ENCODE measurements around the gene EEF2K.
A peak's percentile ranks its signal among the peaks of the same experiment; 100 is the strongest.
"Not testable (repeated sequence)": the region's sequence is repeated elsewhere in the genome, so short reads cannot be mapped to it uniquely, and the experiment has no call there.

Gene EEF2K

DNA sequence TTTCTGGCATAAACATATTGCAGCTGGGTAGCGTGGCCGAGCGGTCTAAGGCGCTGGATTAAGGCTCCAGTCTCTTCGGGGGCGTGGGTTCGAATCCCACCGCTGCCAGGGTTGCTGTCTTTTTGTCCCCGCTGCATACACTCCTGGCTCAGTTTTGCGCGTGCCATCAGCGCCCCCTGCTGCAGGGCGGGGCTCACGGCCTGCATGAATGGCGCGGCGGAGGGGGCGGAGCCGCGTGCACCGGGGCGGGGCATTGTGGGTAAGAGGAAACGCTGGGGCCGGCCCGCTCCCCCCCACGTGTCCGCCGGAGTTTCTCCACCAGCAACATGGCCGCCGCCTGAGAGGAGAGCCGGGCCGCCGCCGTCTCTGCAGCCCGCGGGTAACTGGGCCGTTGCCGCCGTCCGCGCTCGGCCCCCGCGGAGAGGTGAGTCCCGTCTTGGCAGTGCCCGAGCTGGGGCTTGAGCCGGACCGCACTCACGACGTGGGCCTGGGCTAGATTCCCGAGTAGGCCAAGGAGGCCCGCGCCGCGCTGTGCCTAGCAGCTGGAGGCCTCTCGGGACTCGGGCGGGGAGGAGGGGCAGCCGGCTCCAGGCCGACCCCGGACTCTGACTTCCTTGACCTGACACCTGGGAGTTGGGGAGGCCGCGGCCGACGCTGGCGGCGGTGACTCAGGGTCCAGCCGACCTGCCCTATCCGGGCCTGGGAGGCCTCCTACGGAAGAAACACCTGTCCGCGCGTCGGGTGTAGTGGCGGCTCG, 91.2 kb downstream of the EEF2K start, which contains the start of gene POLR3E:
Gene POLR3E, plus strand, starts transcription at position 296 of the 757 bp plus-strand sequence. CDS start 5,560 bp downstream, outside the sequence.
- peak; percentile 100 for DNase-seq

DNA sequence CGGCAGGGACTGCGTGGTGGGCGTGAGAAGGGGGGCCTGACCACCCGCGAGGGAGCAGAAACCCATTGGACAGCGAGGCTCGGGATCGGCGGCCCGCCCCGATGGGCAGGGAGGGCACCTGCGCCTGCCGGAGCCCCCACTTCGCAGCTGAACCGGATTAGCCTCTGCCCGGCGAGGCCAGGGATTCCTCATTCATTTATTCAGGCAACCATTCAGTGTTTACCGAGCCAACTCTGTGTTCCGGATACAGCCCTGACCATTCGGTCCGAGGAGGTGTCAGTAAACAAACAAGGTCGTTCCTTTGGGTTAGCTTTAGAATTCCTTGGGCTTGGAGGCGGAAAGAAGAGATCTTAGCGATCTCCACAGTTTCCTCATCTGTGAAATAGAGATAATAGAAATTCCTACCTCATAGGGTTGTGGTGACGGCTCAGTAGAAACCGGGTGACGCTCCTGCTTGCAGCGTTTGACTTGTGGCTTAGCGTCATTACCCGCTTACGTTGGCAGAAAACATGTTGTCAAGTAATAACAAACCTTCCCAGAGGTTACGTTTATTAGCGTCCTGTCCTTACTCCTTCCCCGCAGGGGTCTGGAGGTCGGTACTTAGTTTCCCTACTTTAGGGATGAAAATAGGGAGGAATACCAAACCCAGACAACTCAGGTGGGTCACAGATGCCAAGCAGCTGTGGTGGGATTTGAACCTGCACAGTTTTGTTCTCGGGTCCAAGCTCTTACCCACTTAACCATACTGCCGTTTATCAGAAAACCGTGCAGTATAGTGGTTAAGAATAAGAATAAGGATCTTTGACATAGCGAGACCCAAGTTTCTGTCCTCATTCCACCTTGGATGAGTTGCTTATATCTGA, 92.0 kb downstream of the EEF2K start:
- peak; percentile 87 for DNase-seq

DNA sequence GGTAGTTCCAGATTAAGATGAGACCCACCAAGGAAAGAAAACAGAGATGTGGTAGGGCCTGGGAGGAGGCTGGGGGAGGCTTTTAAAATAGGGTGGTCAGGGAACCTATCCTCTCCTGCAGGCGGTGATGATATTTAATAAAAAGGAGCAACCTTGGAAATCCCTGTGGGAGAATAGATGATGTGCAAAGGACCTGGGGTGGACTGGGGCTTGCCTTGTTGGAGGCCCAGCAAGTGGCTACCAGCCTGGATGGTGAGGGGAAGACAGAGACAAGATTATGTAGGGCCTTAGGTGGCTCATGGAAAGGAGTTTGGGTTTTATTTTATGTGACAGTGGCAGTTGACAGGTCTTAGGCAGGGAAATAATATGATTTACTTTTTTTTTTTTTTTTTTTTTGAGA, 93.0 kb downstream of the EEF2K start:
- DNase-seq, result no peak

DNA sequence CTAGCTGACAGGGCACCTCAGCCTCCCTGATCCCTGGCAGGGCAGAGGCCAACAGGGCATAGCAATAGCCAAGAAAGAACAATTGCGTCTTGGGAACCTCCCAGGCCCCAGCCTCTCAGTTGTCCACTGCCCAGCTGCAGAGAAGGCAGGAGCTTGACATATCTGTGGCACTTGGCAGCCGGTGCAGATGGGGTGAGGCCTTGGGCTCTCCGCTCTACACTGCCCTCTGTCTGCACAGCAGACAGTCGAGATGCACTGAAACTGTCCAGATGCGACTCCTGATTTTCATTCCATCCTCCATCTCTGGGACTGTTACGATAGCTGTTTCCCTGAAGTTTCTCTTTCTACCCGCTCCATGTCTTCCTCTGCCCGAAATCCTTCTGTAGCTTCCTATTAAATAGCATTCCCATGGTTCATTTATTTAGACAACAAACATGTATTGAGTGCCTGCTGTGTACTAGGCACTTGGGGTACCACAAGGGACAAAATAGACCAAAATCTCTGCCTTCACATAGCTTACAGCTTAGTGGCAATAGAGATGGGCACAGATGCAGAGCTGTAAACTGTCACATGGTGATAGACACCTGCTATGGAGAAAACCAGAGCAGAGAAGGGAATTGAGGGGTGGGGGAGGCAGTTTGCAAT, 94.5 kb downstream of the EEF2K start:
- no peak for DNase-seq

DNA sequence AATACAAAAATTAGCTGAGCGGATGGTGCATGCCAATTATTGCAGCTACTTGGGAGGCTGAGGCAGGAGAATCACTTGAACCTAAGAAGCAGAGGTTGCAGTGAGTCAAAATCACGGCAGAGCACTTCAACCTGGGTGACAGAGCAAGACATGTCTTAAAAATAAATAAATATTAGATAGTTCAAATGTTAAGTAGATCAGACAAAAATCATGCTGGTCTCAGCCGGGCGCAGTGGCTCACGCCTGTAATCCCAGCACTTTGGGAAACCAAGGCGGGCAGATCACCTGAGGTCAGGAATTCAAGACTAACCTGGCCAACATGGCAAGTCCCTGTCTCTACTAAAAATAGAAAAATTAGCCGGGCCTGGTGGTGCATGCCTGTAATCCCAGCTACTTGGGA, 95.3 kb downstream of the EEF2K start:
- not testable (repeated sequence) for DNase-seq

DNA sequence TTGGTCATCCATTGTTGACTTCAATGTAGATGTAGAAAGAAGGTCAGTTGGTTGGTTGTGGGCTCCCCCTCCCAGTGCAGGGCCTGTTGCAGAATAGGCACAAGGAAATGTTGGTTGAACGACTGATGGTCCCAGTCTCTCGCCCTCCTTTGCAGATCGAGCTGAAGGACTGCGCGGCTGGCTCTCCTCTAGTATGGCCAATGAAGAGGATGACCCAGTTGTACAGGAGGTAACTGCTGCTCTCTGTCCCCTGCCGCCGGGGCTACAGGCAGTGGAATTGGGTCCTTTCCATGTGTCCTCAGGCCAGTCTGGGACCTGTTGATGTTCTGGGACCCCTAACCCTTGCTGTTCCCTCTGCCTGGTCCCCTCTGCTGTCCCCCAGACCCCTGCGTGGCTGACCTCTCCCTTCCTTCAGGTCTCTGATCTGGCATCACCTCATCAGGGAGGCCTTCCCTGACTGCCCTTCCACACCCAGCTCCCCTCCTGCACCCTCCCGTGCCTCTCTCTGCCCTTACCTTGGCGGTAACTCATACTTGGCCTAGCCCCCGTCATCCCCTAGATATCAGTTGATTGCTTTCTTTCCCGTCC, 96.8 kb downstream of the EEF2K start:
- DNase-seq, result no peak

DNA sequence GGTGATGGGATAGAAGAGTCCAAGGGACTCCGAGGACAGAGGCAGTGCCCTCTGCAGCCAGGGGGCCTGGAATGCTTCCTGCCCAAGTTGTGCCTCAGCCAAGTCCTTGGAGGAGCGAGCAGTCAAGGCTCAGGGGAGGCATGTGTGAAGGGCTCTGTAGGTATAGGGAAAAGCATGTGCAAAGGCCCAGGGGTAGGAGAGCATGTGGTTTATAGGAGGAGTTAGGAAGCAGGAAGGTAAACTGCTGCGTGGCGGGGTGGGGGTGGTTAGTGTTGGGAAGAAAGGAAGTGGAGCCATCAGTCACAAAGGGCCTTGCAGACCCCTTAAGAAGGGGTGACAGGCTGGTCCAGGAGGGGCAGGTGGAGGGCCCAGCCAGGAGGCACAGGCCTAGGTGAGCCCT, 98.3 kb downstream of the EEF2K start:
- no peak for DNase-seq

DNA sequence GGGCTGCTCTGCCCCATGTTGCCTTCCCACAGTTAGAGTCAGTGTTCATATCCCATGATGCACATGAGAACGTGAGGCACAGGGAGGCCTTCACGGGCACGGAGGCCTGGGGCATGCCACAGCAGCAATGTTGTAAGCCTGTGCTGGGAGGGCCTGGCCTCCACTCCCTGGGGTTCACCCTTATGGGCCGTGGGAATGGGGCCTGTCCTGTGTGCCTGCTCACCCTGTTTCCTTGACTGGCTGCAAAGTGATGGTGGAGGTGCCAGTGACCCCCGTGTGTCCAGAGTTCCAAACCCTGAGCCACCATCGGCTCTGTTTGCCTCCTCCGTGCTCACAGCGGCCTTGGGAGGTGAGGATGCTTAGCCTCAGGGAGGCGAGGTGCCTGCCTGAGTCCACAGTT, 100.7 kb downstream of the EEF2K start:
- peak; percentile 23 for DNase-seq

DNA sequence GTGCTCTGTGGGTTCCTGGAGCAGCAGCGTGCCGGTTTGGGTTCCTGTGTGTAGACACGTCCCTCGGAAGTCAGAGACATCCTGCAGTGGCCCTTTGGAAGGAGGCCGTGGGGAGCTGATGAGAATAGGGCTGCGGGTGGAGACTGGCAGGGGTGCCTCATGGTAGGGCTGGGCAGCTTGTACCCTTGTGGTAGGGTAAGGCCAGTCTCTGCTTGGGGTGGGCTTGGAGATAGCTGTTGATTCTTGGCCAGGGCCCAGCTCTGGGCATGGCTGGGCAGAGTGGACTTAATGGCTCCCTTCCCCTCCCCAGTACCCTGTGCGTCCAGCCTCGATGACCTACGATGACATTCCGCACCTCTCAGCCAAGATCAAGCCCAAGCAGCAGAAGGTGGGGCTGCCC, 101.8 kb downstream of the EEF2K start:
- no peak for DNase-seq

DNA sequence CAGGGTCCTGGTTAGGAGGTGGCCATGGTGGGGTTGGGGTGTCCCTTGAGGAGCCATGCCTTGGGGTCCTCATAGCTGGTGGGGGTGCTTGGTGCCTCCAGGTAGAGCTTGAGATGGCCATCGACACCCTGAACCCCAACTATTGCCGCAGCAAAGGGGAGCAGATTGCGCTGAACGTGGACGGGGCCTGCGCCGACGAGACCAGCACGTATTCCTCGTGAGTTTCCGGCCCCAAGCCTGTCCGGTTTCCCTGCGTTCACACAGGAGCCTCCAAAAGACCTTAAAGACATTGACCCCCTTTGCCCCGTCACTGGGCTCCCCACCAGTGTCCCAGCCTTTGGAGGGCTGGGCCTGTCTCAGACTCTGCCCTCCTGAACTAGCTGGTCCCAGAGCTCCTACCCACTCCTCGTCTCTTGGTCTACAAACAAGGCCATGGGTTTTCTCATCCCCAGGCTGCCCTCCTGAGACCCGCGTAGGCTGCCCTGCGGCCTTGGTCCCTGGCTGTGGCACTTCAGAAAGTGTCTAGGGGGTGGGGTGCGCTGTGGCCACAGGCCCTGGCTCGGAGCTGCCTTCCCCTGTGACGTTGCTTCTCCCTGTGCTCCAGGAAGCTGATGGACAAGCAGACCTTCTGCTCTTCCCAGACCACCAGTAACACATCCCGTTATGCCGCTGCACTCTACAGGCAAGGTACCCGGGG, 102.9 kb downstream of the EEF2K start:
- DNase-seq, result peak; percentile 23

DNA sequence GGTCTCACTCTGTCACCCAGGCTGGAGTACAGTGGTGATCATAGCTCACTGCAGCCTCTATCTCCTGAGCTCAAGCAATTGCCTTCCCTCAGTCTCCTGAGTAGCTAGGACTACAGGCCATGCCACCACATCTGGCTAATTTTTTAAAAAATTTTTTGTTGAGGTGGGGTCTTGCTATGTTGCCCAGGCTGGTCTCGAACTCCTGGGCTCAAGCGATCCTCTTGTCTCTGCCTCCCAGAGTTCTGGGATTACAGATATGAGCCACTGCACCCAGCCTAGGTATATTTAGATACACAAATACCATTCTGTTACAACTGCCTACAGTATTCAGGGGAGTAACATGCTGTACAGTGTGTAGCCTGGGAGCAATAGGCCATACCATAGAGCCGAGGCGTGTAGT, 105.4 kb downstream of the EEF2K start:
- DNase-seq, result no peak

DNA sequence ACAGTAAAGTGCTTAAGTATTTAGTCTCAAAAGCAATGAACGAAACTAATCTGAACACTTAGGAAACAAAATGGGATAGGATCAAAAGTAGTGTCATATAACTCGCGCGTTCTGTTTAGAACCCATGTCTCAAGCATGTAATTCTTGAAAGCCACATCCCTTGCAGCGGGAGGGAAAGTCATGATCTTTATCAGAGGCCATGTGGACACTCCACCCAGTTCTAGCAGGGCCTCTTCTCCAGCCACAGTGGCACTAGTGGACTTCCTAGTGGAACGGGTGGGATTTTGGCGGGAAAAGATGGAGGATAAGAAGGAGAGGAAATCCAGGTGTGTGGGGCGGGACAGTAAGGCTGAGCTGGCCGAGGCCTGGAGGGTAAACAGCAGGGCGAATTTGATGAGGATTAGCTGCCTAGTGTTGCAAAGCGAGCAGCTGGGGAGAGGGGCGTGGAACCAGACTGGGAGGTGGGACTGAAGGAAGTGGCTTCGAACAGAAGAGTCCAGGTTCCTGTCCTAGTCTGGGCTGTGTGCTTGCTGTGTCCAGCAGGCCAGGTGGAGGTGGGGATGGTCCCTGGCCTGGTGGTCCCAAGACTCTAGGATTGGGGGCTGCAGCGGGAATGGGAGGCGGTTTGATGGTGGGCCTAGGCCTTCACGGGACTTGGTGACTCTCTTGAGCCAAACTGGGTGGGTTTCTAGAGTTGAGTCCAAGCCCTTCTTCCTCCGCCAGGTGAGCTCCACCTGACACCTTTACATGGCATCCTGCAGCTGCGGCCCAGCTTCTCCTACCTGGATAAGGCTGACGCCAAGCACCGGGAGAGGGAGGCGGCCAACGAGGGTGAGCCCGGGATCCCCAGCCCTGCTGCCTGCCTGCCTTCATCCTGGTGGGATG, 107.1 kb downstream of the EEF2K start:
- peak; percentile 7 for DNase-seq

DNA sequence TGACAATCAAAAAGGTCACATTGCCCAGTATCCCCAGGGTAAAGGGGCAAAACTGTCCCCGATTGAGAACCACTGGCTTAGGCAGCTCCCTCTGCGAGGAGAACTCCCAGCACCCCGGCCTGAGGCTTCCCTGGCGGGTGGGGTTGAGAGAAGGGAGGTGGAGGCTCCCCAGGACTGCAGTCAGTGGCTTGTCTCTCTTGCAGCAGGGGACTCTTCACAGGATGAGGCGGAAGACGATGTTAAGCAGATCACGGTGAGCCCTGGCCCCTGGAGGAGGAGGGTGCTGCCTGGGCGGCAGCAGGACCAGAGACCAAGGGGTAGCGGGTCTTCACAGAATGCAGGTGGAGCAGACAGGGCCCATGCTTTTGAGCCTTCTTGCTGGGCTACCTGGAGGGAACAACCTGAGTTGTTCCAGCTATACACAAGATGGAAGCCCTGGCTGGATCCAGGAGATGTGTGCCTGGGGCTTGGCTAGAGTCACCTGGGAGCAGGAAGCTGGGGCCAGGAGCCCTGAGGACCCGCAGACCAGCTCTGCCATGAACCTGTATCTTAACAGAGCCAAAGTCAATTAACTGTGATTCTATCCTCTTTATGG, 107.9 kb downstream of the EEF2K start:
- peak; percentile 3 for DNase-seq

DNA sequence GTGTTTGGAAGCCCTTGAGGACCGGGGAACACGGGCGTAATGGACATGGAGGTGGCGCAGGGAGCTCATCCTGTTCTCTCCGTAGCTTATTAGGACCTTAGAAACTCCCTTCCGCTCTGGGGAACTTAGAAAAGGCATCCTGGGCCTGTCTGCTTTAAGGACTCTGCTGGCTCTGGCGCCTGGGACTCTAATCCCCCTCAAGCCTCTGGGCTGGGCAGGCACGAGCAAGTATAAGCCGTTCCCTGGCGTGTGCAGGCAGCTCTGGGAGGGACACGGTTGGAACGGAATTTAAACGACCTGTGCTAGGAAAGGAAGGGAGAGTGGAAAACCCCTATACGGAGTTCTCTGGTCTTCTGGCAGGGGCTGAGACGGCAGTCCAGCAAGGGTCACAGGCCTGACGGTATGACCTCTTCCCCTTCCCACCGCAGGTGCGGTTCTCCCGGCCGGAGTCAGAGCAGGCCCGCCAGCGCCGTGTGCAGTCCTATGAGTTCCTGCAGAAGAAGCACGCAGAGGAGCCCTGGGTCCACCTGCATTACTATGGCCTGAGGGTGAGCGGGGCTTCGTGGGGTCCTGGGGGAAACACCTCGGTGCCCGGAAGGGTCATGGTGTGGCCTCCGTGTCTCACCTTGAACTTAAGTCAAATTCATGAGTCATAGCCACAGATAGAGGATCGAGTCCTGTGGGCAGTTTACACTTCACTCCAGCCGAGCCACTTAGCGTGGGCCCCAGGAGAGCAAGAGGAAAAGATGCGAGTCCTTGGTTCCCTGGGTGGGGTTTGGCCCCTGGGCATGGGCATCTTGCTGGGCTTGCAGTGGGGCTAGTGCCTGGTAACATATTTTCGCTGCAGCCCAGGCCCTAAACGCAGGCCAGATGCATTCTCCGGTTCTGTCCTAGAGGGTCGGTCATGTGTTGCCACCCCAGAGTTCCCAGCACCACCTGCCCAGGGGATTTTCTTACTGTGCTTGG, 108.9 kb downstream of the EEF2K start:
- DNase-seq, result no peak

DNA sequence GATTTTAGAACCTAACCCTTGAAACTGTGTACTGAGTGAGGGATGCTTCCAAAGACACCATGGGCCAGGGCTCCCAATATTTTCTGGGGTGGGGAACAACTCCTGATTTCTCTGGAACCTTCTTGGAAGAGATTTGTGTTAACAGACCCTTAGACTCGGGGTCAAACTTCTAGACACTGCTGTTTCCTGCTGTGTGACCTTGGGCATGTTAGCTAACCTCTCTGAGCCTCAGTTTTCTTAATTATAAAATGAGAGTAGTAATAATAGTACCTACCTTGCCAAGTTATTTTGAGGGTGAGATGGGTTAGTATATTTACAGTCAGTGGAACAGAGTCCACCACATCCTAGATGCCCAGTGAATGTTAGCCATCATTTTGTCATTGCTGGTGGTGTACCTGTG, 109.9 kb downstream of the EEF2K start:
- no peak for DNase-seq

DNA sequence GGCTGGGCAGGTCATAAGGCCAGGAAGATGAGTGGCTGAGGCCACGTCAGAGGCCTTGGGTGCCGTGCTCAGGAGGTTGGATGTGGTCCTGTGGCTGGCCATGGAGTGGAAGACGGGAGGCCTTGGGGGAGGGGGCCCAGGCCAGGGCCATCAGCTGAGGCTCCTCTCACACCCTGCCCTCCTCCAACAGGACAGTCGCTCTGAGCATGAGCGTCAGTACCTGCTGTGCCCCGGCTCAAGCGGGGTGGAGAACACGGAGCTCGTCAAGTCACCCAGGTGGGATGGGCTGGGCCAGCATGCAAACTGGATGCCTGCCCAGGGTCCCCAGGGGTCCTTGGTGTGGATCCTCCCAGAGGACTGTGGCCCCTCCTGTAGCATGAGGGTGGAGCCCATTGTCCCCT, 110.3 kb downstream of the EEF2K start:
- DNase-seq, result peak; percentile 9

DNA sequence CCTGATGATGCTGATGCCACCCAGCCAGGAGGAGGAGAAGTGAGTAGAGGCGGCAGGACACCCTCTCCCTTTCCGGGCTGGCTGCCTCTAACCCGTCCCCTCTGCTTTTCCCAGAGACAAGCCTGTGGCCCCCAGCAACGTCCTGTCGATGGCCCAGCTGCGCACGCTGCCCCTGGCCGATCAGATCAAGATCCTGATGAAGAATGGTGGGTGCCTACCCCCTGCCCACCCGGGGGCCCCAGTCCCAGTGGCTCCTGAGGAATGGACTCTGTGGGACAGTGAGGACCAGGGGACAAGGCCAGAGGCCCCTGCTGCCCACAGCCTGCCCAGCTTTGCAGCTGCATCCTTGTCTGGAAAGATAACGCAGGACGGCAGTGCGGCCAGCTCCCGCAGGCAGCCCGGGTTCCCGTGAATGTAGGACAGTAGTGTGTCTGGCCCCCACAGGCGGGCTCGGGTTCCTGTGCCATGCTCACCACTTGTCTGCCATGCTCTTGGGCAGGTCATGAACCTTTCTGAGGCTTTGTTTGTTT, 111.0 kb downstream of the EEF2K start:
- peak; percentile 20 for DNase-seq

DNA sequence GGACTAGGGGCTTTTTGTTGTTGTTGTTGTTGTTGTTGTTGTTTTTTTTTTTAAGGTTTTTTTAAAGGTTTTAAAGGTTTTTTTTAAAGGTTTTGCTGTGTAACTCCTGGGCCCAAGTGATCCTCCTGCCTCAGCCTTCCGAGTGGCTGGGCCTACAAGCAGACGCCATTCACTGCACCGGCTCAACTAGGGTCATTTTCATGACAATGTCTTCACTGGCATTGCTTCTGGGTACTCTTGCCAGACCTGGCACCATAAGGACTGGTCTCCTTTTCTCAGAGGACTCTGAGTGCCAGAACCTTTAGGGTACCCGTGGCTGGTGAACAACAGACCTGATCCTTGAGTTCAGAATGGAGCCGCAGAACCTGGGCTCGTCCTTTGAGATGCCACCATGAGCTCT, 111.5 kb downstream of the EEF2K start:
- DNase-seq, result no peak

DNA sequence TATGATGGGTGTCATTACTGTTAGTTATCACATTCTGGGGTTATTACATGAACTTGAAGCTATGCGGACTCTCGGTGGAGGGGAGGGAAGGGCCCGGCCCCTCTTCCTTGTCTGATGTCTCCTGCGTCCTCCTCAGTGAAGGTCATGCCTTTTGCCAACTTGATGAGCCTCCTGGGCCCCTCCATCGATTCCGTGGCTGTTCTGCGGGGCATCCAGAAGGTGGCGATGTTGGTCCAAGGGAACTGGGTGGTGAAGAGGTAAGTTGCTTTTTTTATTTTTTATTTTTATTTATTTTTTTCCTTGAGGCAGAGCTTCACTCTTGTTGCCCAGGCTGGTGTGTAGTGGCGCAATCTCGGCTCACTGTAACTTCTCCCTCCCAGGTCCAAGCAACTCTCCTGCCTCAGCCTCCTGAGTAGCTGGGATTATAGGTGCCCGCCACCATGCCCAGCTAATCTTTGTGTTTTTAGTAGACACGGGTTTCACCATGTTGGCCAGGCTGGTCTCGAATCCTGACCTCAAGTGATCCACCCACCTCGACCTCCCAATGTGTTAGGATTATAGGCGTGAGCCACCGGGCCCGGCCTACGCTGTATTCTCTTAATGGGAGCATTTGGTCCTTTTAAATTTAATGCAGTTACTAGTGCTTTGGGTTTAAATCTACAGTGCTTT, 112.7 kb downstream of the EEF2K start:
- DNase-seq, result no peak

Measured in left hindlimb (tissue), 1 donor.